HepG2 (cell line): ENCODE data around the gene MAN2A2. TPM values are rescaled to one million over a fixed set of nuclear protein-coding genes. Genes with fewer than 3 reads are reported as not detected.

ENCODE experiments used
- ATAC-seq: fragments of 200-7000 bp; cut with Tn5 transposase; 3 replicates; pipeline ENCODE4 v1.9.1; 2020; ENCODE audit warnings: mild to moderate bottlenecking, moderate library complexity
- BruUV-seq: library from RNA; stranded (reverse); fragments of 400-500 nt; replicated peaks from 2 replicates; lab custom pipeline; 2021; lab: Mats Ljungman, UMichigan
- CTCF ChIA-PET: fragments of 300-600 bp; formaldehyde crosslinking; extraction: SDS; loops from one replicate; lab custom pipeline; 2021; ENCODE audit warnings: low total read pairs, inconsistent platforms, low intra/inter-chr PET ratio; lab: Yijun Ruan, JAX
- POLR2A ChIA-PET: fragments of 350-600 bp; sonication (Branson Sonifier 250); formaldehyde crosslinking; loops from one replicate; lab custom pipeline; 2020; ENCODE audit warnings: antibody characterized with exemption, inconsistent platforms; lab: Yijun Ruan, JAX
- DNase-seq: peaks from one replicate; pipeline ENCODE4 v3.0.0-alpha.2; 2015; ENCODE audit warnings: low spot score
- FAIRE-seq: peaks from 3 replicates; lab custom pipeline; 2011; peaks lifted over from hg19 to GRCh38; lab: Jason Lieb, UNC
- H2AFZ ChIP-seq: one replicate; pipeline ENCODE4 v1.6.1; 2011; ENCODE audit warnings: low read length, inconsistent platforms
- H3K27ac ChIP-seq: fragments of 300-600 bp; 3 replicates; pipeline ENCODE4 v1.8.0; 2011; ENCODE audit warnings: mixed run types, mild to moderate bottlenecking, mixed read lengths, low read length, inconsistent platforms; ENCODE audit not compliant: insufficient read depth; ENCODE audit errors: extremely low read length
- H3K27me3 ChIP-seq, 2 experiments: fragments of 200-600 bp in 1 of 2; 2 replicates in 1 of 2; 3 replicates in 1 of 2; pipeline versions ENCODE4 v1.6.0 to v1.8.0; 2011; ENCODE audit warnings: low read length in 2 of 2, mild to moderate bottlenecking in 2 of 2, moderate library complexity in 2 of 2, inconsistent platforms in 1 of 2; ENCODE audit not compliant: insufficient read depth in 2 of 2, control insufficient read depth in 1 of 2
- H3K36me3 ChIP-seq, 2 experiments: fragments of 200-600 bp in 1 of 2; replicated peaks in 1 of 2; 2 replicates in 1 of 2; 3 replicates in 1 of 2; pipeline versions ENCODE4 v1.5.1 to v1.8.0; 2011; ENCODE audit warnings: low read length in 2 of 2, inconsistent platforms in 1 of 2; ENCODE audit not compliant: insufficient read depth in 2 of 2, control insufficient read depth in 1 of 2
- H3K4me1 ChIP-seq: 2 replicates; pipeline ENCODE4 v1.5.1; 2012; ENCODE audit warnings: low read length, inconsistent platforms; ENCODE audit not compliant: insufficient read depth
- H3K4me2 ChIP-seq: 2 replicates; pipeline ENCODE4 v1.6.0; 2011; ENCODE audit warnings: low read depth, low read length, inconsistent platforms
- H3K4me3 ChIP-seq, 3 experiments: fragments of 200-600 bp in 1 of 3; sonication (generic), shearing (Covaris generic) in 1 of 3; replicated peaks in 1 of 3; 2 replicates each; pipeline ENCODE4 v1.5.1; 2011 to 2016; ENCODE audit warnings: low read length in 3 of 3, inconsistent platforms in 2 of 3, low read depth in 2 of 3, mild to moderate bottlenecking in 2 of 3, control low read depth in 1 of 3, mixed read lengths in 1 of 3; ENCODE audit not compliant: insufficient read depth in 1 of 3
- H3K79me2 ChIP-seq: one replicate; pipeline ENCODE4 v1.6.1; 2011; ENCODE audit warnings: low read length, inconsistent platforms; ENCODE audit not compliant: insufficient read depth
- H3K9ac ChIP-seq: 2 replicates; pipeline ENCODE4 v1.6.0; 2011; ENCODE audit warnings: mild to moderate bottlenecking, low read depth, low read length, inconsistent platforms; ENCODE audit not compliant: insufficient read depth
- H3K9me3 ChIP-seq: 2 replicates; pipeline ENCODE4 v1.5.1; 2012; ENCODE audit warnings: mild to moderate bottlenecking, low read length
- H4K20me1 ChIP-seq: 2 replicates; pipeline ENCODE4 v1.6.0; 2011; ENCODE audit warnings: inconsistent platforms, mild to moderate bottlenecking, low read length, moderate library complexity; ENCODE audit not compliant: insufficient read depth
- AGO2 ChIP-seq: fragments of 200-400 bp; formaldehyde crosslinking; optimal IDR thresholded peaks from 2 replicates; pipeline ENCODE3; 2017; ENCODE audit warnings: mild to moderate bottlenecking, low read depth, low read length, moderate library complexity
- DMAP1 ChIP-seq: IDR thresholded peaks from 2 replicates; pipeline ENCODE4 v1.6.1; 2016
- ELF3 ChIP-seq: IDR thresholded peaks from 2 replicates; pipeline ENCODE4 v1.6.1; 2016; ENCODE audit warnings: missing genetic modification reagents, missing compliant biosample characterization
- FIP1L1 ChIP-seq: fragments of 200-400 bp; formaldehyde crosslinking; IDR thresholded peaks from 2 replicates; pipeline ENCODE4 v1.6.1; 2018; ENCODE audit warnings: low read depth, mild to moderate bottlenecking, low read length, moderate library complexity, borderline replicate concordance; ENCODE audit not compliant: insufficient read depth
- GATAD1 ChIP-seq: IDR thresholded peaks from 2 replicates; pipeline ENCODE4 v1.6.1; 2016; ENCODE audit warnings: missing genetic modification reagents, missing compliant biosample characterization
- LCORL ChIP-seq, 2 experiments: fragments of 450-650 bp in 1 of 2; sonication (generic) in 1 of 2; formaldehyde crosslinking in 1 of 2; IDR thresholded peaks; 2 replicates each; pipeline versions ENCODE4 v1.5.0 to v1.6.1; 2017 to 2020; ENCODE audit warnings: antibody characterized with exemption in 1 of 2, missing genetic modification reagents in 1 of 2
- RAD51 ChIP-seq: fragments of 450-650 bp; IDR thresholded peaks from 2 replicates; pipeline ENCODE4 v1.6.1; 2016; ENCODE audit warnings: borderline replicate concordance
- SRSF1 ChIP-seq: fragments of 200-400 bp; formaldehyde crosslinking; optimal IDR thresholded peaks from 2 replicates; pipeline ENCODE3; 2017; ENCODE audit warnings: mild to moderate bottlenecking, low read depth, low read length, moderate library complexity
- ZFP36L1 ChIP-seq: sonication (generic); formaldehyde crosslinking; IDR thresholded peaks from 2 replicates; pipeline ENCODE4 v1.8.0; 2022; ENCODE audit warnings: mild to moderate bottlenecking, missing genetic modification reagents, moderate library complexity
- ZNF451 ChIP-seq: sonication (generic); formaldehyde crosslinking; IDR thresholded peaks from 2 replicates; pipeline ENCODE4 v1.5.0; 2020; ENCODE audit warnings: mild to moderate bottlenecking, missing genetic modification reagents
- ZNF839 ChIP-seq: sonication (generic); formaldehyde crosslinking; IDR thresholded peaks from 2 replicates; pipeline ENCODE4 v1.4.0; 2020; ENCODE audit warnings: missing genetic modification reagents, mild to moderate bottlenecking, borderline replicate concordance
- WGBS: methylation state at CpG from one replicate; pipeline ENCODE4 v1.1.6; 2017; ENCODE audit warnings: low lambda C conversion rate; 5-methylcytosine and 5-hydroxymethylcytosine counted together
- in situ Hi-C: cut with HindIII; loops from 2 replicates; pipeline ENCODE4 v1.10.0; 2017; ENCODE audit warnings: low pct_unique_long_range_greater_than_20kb; ENCODE audit not compliant: extremely low pct_ligation_motif_present
- intact Hi-C: fragments of 100-400 bp; cut with micrococcal nuclease; formaldehyde crosslinking; loops from one replicate; pipeline ENCODE4 v1.10.0; 2022; ENCODE audit not compliant: unreplicated experiment
- polyA plus RNA-seq, 8 experiments: library from polyadenylated mRNA; depleted of rRNA in 3 of 8; stranded (reverse) in 7 of 8; unstranded in 1 of 8; fragments of >200 nt; fragmentation: Illumina TruSeq in 4 of 8; extraction: Trizol in 4 of 8; gene quantifications; 2 replicates each; pipeline versions ENCODE4 v1.2.1 to v1.2.3, GENCODE V29; 2011 to 2016; ENCODE audit warnings: low read depth in 4 of 8, missing spikeins in 1 of 8, mixed read lengths in 1 of 8; ENCODE audit not compliant: insufficient read depth in 1 of 8
- total RNA-seq, 5 experiments: library from RNA; depleted of rRNA; stranded (reverse); fragments of >200 nt; fragmentation: Illumina TruSeq; extraction: Trizol; gene quantifications; 2 replicates each; pipeline ENCODE4 v1.2.3, GENCODE V29; 2016; ENCODE audit warnings: low read depth in 1 of 5
- TF ChIP-seq, protein P1 (sequence below): sonication (generic); formaldehyde crosslinking; IDR thresholded peaks from 2 replicates; pipeline ENCODE4 v1.5.1; 2020; ENCODE audit warnings: mild to moderate bottlenecking, moderate library complexity, missing genetic modification reagents
- TF ChIP-seq, protein P2 (sequence below): IDR thresholded peaks from 2 replicates; pipeline ENCODE4 v1.6.1; 2016; ENCODE audit warnings: missing genetic modification reagents, missing compliant biosample characterization
- TF ChIP-seq, protein P3 (sequence below): sonication (generic); formaldehyde crosslinking; conservative IDR thresholded peaks from 2 replicates; pipeline ENCODE4 v1.8.0; 2022; ENCODE audit warnings: mild to moderate bottlenecking, moderate library complexity, missing genetic modification reagents

The MAN2A2 gene
- total and polyA plus RNA-seq, 2 of the 13 experiments (the other 11 are each of a cell fraction or from before 2014, with no cell fraction given), result 17.5 to 51.5 TPM

DNA sequence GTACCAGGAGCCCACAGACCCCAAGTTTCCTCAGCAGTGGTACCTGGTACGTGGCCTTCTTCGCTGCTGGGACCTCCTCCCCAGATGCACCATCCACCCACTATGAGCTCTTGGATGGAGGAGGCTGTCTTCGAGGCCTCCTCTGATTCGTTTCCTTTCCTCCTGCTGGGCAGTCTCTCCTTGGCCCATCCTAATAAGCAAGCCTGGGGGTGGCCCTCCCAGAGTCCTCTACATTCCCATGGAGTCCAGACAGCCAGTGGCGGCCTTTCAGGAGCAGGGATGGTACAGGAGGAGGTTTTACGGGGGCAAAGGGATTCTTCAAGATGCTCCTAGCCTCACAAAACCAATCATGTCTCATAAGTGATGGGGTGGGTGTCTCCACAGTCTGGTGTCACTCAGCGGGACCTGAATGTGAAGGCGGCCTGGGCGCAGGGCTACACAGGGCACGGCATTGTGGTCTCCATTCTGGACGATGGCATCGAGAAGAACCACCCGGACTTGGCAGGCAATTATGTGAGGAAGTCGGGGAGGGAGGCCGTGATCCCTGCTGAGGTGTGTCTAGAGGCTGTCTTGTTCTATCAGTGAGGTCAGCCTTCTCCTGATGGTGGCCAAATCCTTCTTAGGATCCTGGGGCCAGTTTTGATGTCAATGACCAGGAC, 26.5 kb upstream of the MAN2A2 start (continued):
- TF ChIP-seq, protein P1, sequence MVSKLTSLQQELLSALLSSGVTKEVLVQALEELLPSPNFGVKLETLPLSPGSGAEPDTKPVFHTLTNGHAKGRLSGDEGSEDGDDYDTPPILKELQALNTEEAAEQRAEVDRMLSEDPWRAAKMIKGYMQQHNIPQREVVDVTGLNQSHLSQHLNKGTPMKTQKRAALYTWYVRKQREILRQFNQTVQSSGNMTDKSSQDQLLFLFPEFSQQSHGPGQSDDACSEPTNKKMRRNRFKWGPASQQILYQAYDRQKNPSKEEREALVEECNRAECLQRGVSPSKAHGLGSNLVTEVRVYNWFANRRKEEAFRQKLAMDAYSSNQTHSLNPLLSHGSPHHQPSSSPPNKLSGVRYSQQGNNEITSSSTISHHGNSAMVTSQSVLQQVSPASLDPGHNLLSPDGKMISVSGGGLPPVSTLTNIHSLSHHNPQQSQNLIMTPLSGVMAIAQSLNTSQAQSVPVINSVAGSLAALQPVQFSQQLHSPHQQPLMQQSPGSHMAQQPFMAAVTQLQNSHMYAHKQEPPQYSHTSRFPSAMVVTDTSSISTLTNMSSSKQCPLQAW (CRISPR knock-in tag), result no peak

DNA sequence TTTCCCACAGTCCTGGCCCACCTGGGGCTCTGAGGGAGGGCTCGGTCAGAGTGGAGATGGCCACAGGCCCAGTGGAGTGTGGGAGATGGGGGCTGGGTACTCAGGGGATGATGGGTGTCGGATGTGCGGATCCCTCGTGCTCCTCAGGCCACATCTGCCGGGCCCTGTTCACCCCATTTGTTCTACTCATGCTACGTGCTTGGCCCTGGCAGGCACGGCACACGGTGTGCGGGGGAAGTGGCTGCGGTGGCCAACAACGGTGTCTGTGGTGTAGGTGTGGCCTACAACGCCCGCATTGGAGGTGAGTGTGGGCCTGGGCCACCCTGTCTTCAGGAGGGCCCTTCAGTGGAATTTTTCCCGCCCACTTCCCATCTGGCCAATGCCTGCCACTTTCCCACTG, 25.8 kb upstream of the MAN2A2 start:
- in situ Hi-C loops, result no loop called here
- ATAC-seq, result no peak
- H3K36me3 ChIP-seq, result peaks cover 7 to 43% of the 10 kb centered on the region in 2 experiments; a peak in 4 of 5 replicates
- POLR2A ChIA-PET, result no interaction called here
- no peak overlapping the region for H3K9ac ChIP-seq
- intact Hi-C loops, result no loop called here
- DNase-seq, result no peak
- WGBS, result 100% methylated on average over 1 of the region's 14 CpGs
- H3K79me2 ChIP-seq, result peaks cover 7% of the 10 kb centered on the region
- H3K27ac ChIP-seq, result no peak overlapping the region
- peaks cover 24% of the 10 kb centered on the region; the same call in 1 of the 2 replicates for H4K20me1 ChIP-seq
- H3K4me1 ChIP-seq, result peaks cover 32% of the 10 kb centered on the region
- BruUV-seq, result no TSS peak
- H3K27me3 ChIP-seq, result no peaks in the 10 kb centered on the region; a peak in 1 of 5 replicates
- FAIRE-seq, result no peak
- no peaks in the 10 kb centered on the region for H3K9me3 ChIP-seq
- H3K4me3 ChIP-seq, result no peak overlapping the region
- TF ChIP-seq ZNF839 (CRISPR knock-in tag) (no peak), FIP1L1 (no peak), DMAP1 (CRISPR knock-in tag) (no peak), SRSF1 (no peak), ELF3 (no peak), ZNF451 (no peak), ZFP36L1 (no peak), LCORL (IDR thresholded peaks at IDR 0.05) (no peak), LCORL (CRISPR knock-in tag; IDR thresholded peaks at IDR 0.05) (no peak), GATAD1 (CRISPR knock-in tag) (no peak), RAD51 (no peak), AGO2 (no peak)
- TF ChIP-seq, protein P2, sequence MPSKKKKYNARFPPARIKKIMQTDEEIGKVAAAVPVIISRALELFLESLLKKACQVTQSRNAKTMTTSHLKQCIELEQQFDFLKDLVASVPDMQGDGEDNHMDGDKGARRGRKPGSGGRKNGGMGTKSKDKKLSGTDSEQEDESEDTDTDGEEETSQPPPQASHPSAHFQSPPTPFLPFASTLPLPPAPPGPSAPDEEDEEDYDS (CRISPR knock-in tag), result no peak
- TF ChIP-seq, protein P3, sequence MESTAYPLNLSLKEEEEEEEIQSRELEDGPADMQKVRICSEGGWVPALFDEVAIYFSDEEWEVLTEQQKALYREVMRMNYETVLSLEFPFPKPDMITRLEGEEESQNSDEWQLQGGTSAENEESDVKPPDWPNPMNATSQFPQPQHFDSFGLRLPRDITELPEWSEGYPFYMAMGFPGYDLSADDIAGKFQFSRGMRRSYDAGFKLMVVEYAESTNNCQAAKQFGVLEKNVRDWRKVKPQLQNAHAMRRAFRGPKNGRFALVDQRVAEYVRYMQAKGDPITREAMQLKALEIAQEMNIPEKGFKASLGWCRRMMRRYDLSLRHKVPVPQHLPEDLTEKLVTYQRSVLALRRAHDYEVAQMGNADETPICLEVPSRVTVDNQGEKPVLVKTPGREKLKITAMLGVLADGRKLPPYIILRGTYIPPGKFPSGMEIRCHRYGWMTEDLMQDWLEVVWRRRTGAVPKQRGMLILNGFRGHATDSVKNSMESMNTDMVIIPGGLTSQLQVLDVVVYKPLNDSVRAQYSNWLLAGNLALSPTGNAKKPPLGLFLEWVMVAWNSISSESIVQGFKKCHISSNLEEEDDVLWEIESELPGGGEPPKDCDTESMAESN (CRISPR knock-in tag), result no peak
- H3K4me2 ChIP-seq, result no peak overlapping the region
- H2AFZ ChIP-seq, result no peak overlapping the region
- CTCF ChIA-PET, result no interaction called here
